Lung (tissue), 16 donors: Measurements from ENCODE around the gene NCOA1. TPM values are rescaled to one million over a fixed set of nuclear protein-coding genes. Genes with fewer than 3 reads are reported as not detected.
A peak's percentile ranks its signal among the peaks of the same experiment; 100 is the strongest.

Source experiments
- ATAC-seq: fragments of 200-7000 bp; cut with Tn5 transposase; one replicate; pipeline ENCODE4 v1.9.1; 2020; ENCODE audit warnings: moderate number of reproducible peaks; ENCODE audit not compliant: insufficient read depth, low FRiP score
- DNase-seq, 3 donors: peaks; one replicate each; pipeline ENCODE4 v3.0.0-alpha.2; 2013 to 2017
- H3K27ac ChIP-seq, 2 donors: one replicate each; pipeline ENCODE4 v1.5.1; 2013; ENCODE audit warnings: mild to moderate bottlenecking in 2 of 2, moderate library complexity in 2 of 2, control low read depth in 1 of 2, inconsistent platforms in 1 of 2, low read depth in 1 of 2, low read length in 1 of 2
- H3K27me3 ChIP-seq, 3 donors: one replicate each; pipeline ENCODE4 v1.5.1; 2013; ENCODE audit warnings: low read length in 2 of 3; ENCODE audit not compliant: control insufficient read depth in 3 of 3, insufficient read depth in 3 of 3
- H3K36me3 ChIP-seq, 4 donors: one replicate each; pipeline ENCODE4 v1.5.1; 2013; ENCODE audit warnings: low read length in 4 of 4, mild to moderate bottlenecking in 1 of 4, moderate library complexity in 1 of 4; ENCODE audit not compliant: control insufficient read depth in 4 of 4, insufficient read depth in 4 of 4
- H3K4me1 ChIP-seq, 5 donors: one replicate each; pipeline ENCODE4 v1.5.1; 2013; ENCODE audit warnings: low read length in 5 of 5, mild to moderate bottlenecking in 2 of 5, moderate library complexity in 1 of 5; ENCODE audit not compliant: control insufficient read depth in 5 of 5, insufficient read depth in 5 of 5
- H3K4me3 ChIP-seq: one replicate; pipeline ENCODE4 v1.5.1; 2013; ENCODE audit warnings: mild to moderate bottlenecking, control low read depth, moderate library complexity
- H3K9ac ChIP-seq, 2 donors: one replicate each; pipeline ENCODE4 v1.5.1; 2013; ENCODE audit warnings: low read length in 2 of 2, control low read depth in 1 of 2; ENCODE audit not compliant: insufficient read depth in 1 of 2
- H3K9me3 ChIP-seq, 4 donors: one replicate each; pipeline ENCODE4 v1.5.1; 2013; ENCODE audit warnings: low read length in 3 of 4, mild to moderate bottlenecking in 1 of 4, moderate library complexity in 1 of 4; ENCODE audit not compliant: control insufficient read depth in 4 of 4, insufficient read depth in 3 of 4
- WGBS, 2 donors: extraction: QIAGEN DNeasy Blood & Tissue Kit; methylation state at CpG; one replicate each; pipeline ENCODE4 v1.1.7; 2013; 5-methylcytosine and 5-hydroxymethylcytosine counted together
- long read RNA-seq, 5 donors: transcript quantifications; one replicate each; lab custom pipeline, GENCODE V29; 2026
- polyA plus RNA-seq, 2 donors: library from polyadenylated mRNA; stranded (reverse); fragments of 200-250 nt; gene quantifications; one replicate each; pipeline ENCODE4 v1.2.1, GENCODE V29; 2013
- total RNA-seq, 2 donors: library from RNA; depleted of rRNA in 1 of 2; stranded (reverse); fragments of >200 nt in 1 of 2; gene quantifications; one replicate each; pipeline ENCODE4 v1.2.1, GENCODE V29; 2014 to 2021
- TF ChIP-seq, protein P1 (sequence below): IDR thresholded peaks from 2 replicates; pipeline ENCODE4 v1.5.1; 2012; ENCODE audit warnings: mild to moderate bottlenecking; ENCODE audit errors: control extremely low read depth, extremely low read depth
- donor health status: control.
- donor health status: control.
- donor health status: Bipolar disorder and iron deficiency.
- donor health status: healthy.
- donor health status: DM: yes; HTN: yes; CAD: no.

The NCOA1 gene
- total RNA-seq, result 100 to 1,000 TPM in 1 of 2 donors, 10 to 100 TPM in 1; 38.8 to 123 TPM
- polyA plus RNA-seq, result 10 to 100 TPM in 1 of 2 donors, 1 to 10 TPM in 1; 8.3 to 15.8 TPM
- long read RNA-seq, donor 1, full-length matches to known transcripts, result 1 of 22 reads
- long read RNA-seq, donor 1, partial matches to known transcripts, result 21 of 22 reads
- long read RNA-seq, donor 1, other reads (novel, unspliced or antisense), result 0 of 22 reads
- long read RNA-seq, donor 2, partial matches to known transcripts, result 0 of 2 reads
- long read RNA-seq, donor 2, other reads (novel, unspliced or antisense), result 0 of 2 reads
- long read RNA-seq, donor 3, partial matches to known transcripts, result 0 of 1 reads
- long read RNA-seq, donor 3, other reads (novel, unspliced or antisense), result 0 of 1 reads
- long read RNA-seq, donor 4, partial matches to known transcripts, result 12 of 13 reads
- long read RNA-seq, donor 4, other reads (novel, unspliced or antisense), result 0 of 13 reads
- long read RNA-seq, donor 5, partial matches to known transcripts, result 6 of 6 reads
- long read RNA-seq, donor 5, other reads (novel, unspliced or antisense), result 0 of 6 reads

GRCh38 chr2:24490690-24491541 lies at the start of gene NCOA1:
Gene NCOA1, plus strand, starts transcription at chr2:24491254. Its CDS starts 167,424 bp downstream, at chr2:24658678.
- Histone ChIP-seq H3K27me3 (no peaks in the 10 kb centered on the region), H3K36me3 (no peaks in the 10 kb centered on the region), H3K4me3 (peak within 1 kb of the TSS; percentile 97), H3K9ac (peak within 1 kb of the TSS; percentile 1 to 94), H3K27ac (peak within 1 kb of the TSS; percentile 99 to 100), H3K4me1 (peaks cover 2 to 29% (median 17%) of the 10 kb centered on the region in 5 donors), H3K9me3 (no peaks in the 10 kb centered on the region)
- ATAC-seq, result peak; percentile 89
- TF ChIP-seq, protein P1, sequence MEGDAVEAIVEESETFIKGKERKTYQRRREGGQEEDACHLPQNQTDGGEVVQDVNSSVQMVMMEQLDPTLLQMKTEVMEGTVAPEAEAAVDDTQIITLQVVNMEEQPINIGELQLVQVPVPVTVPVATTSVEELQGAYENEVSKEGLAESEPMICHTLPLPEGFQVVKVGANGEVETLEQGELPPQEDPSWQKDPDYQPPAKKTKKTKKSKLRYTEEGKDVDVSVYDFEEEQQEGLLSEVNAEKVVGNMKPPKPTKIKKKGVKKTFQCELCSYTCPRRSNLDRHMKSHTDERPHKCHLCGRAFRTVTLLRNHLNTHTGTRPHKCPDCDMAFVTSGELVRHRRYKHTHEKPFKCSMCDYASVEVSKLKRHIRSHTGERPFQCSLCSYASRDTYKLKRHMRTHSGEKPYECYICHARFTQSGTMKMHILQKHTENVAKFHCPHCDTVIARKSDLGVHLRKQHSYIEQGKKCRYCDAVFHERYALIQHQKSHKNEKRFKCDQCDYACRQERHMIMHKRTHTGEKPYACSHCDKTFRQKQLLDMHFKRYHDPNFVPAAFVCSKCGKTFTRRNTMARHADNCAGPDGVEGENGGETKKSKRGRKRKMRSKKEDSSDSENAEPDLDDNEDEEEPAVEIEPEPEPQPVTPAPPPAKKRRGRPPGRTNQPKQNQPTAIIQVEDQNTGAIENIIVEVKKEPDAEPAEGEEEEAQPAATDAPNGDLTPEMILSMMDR, result no peak
- DNase-seq, result peak; percentile 93 to 94 (median 93)
- 0 to 1% methylated on average over 40 to 113 of the region's 113 CpGs for WGBS, 2 donors

- TF ChIP-seq, protein P1, result no peak
- DNase-seq, result no peak
- no peaks in the 10 kb centered on the region for H3K27me3 ChIP-seq
- H3K9ac ChIP-seq, result no peak overlapping the region
- WGBS, 2 donors, result 51 to 78% methylated on average over 1 of the region's 1 CpG
- no peak overlapping the region for H3K27ac ChIP-seq
- no peak for ATAC-seq
- H3K36me3 ChIP-seq, result no peaks in the 10 kb centered on the region
- H3K4me3 ChIP-seq, result no peak overlapping the region
- peaks cover 0 to 5% (median 4%) of the 10 kb centered on the region in 4 donors for H3K9me3 ChIP-seq
- H3K4me1 ChIP-seq, result peaks cover 0 to 17% (median 0%) of the 10 kb centered on the region in 5 donors
Measured at GRCh38 chr2:24448797-24449196, 42.3 kb upstream of the NCOA1 start.

GRCh38 chr2:24449344-24449743 lies 41.7 kb upstream of the NCOA1 start:
- TF ChIP-seq, protein P1, result no peak
- Histone ChIP-seq H3K36me3 (no peaks in the 10 kb centered on the region), H3K9ac (no peak overlapping the region), H3K4me1 (peaks cover 0 to 19% (median 0%) of the 10 kb centered on the region in 5 donors), H3K4me3 (no peak overlapping the region), H3K9me3 (peaks cover 0 to 5% (median 4%) of the 10 kb centered on the region in 4 donors), H3K27me3 (no peaks in the 10 kb centered on the region), H3K27ac (no peak overlapping the region)
- WGBS, 2 donors, result 79 to 89% methylated on average over 1 of the region's 1 CpG
- ATAC-seq (no peak), DNase-seq (no peak)
